ENCODE measurements around the gene TNFAIP3. TPM values are rescaled to one million over a fixed set of nuclear protein-coding genes. Genes with fewer than 3 reads are reported as not detected.

The TNFAIP3 gene
- total and polyA plus RNA-seq, 2 experiments from 2014 or later: 73.4 to 141 TPM

GRCh38 chr6:137880746-137881521, 13.9 kb downstream of the TNFAIP3 start:
- no peak for DNase-seq (ENCODE audit: low spot score)
- Histone ChIP-seq H3K4me1 (ENCODE audit: insufficient read depth) (no peaks in the 10 kb centered on the region), H3K4me3 (no peak overlapping the region), H3K4me2 (no peak overlapping the region), H3K9me3 (ENCODE audit: low read depth) (no peaks in the 10 kb centered on the region), H3K79me2 (peaks cover 3% of the 10 kb centered on the region), H3K9me2 (replicated peaks; ENCODE audit: insufficient read depth) (no peaks in the 10 kb centered on the region), H3K27me3 (no peaks in the 10 kb centered on the region), H3K36me3 (replicated peaks; ENCODE audit: insufficient read depth, low read depth) (no peaks in the 10 kb centered on the region), H2AFZ (no peak overlapping the region), H3K27ac (no peak overlapping the region), H4K20me1 (ENCODE audit: insufficient read depth, poor library complexity, severe bottlenecking) (no peaks in the 10 kb centered on the region)
- TF ChIP-seq, protein P1, sequence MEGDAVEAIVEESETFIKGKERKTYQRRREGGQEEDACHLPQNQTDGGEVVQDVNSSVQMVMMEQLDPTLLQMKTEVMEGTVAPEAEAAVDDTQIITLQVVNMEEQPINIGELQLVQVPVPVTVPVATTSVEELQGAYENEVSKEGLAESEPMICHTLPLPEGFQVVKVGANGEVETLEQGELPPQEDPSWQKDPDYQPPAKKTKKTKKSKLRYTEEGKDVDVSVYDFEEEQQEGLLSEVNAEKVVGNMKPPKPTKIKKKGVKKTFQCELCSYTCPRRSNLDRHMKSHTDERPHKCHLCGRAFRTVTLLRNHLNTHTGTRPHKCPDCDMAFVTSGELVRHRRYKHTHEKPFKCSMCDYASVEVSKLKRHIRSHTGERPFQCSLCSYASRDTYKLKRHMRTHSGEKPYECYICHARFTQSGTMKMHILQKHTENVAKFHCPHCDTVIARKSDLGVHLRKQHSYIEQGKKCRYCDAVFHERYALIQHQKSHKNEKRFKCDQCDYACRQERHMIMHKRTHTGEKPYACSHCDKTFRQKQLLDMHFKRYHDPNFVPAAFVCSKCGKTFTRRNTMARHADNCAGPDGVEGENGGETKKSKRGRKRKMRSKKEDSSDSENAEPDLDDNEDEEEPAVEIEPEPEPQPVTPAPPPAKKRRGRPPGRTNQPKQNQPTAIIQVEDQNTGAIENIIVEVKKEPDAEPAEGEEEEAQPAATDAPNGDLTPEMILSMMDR (IDR thresholded peaks at IDR 0.05; ENCODE audit: poor library complexity): no peak
- TF ChIP-seq EZH2 (IDR thresholded peaks at IDR 0.05; ENCODE audit: borderline replicate concordance): no peak
- no peak for TF ChIP-seq EZH2phosphoT487 (IDR thresholded peaks at IDR 0.05; ENCODE audit: low read depth, severe bottlenecking, unreplicated experiment)
- 91% methylated on average over 21 of the region's 21 CpGs for WGBS (ENCODE audit: low lambda C conversion rate, missing lambda C conversion rate)

- Histone ChIP-seq H3K27ac (no peak overlapping the region), H3K4me1 (ENCODE audit: insufficient read depth) (no peaks in the 10 kb centered on the region), H3K79me2 (peaks cover 1% of the 10 kb centered on the region), H3K27me3 (no peaks in the 10 kb centered on the region), H3K4me2 (no peak overlapping the region), H3K9me3 (ENCODE audit: low read depth) (no peaks in the 10 kb centered on the region), H3K36me3 (replicated peaks; ENCODE audit: insufficient read depth, low read depth) (no peaks in the 10 kb centered on the region), H3K9me2 (replicated peaks; ENCODE audit: insufficient read depth) (no peaks in the 10 kb centered on the region), H2AFZ (no peak overlapping the region), H4K20me1 (ENCODE audit: insufficient read depth, poor library complexity, severe bottlenecking) (no peaks in the 10 kb centered on the region), H3K4me3 (no peak overlapping the region)
- 93% methylated on average over 8 of the region's 9 CpGs for WGBS (ENCODE audit: low lambda C conversion rate, missing lambda C conversion rate)
- no peak for DNase-seq (ENCODE audit: low spot score)
- TF ChIP-seq, protein P1 (IDR thresholded peaks at IDR 0.05; ENCODE audit: poor library complexity): no peak
- TF ChIP-seq EZH2 (IDR thresholded peaks at IDR 0.05; ENCODE audit: borderline replicate concordance): no peak
Observed at GRCh38 chr6:137881522-137881886, 14.4 kb downstream of the TNFAIP3 start.

- WGBS (ENCODE audit: low lambda C conversion rate, missing lambda C conversion rate): 93% methylated on average over 2 of the region's 2 CpGs
- TF ChIP-seq EZH2phosphoT487 (IDR thresholded peaks at IDR 0.05; ENCODE audit: low read depth, severe bottlenecking, unreplicated experiment) (no peak), EZH2 (IDR thresholded peaks at IDR 0.05; ENCODE audit: borderline replicate concordance) (no peak)
- TF ChIP-seq, protein P1 (IDR thresholded peaks at IDR 0.05; ENCODE audit: poor library complexity): no peak
- DNase-seq (ENCODE audit: low spot score): no peak
- Histone ChIP-seq H3K4me2 (no peak overlapping the region), H2AFZ (no peak overlapping the region), H4K20me1 (ENCODE audit: insufficient read depth, poor library complexity, severe bottlenecking) (no peaks in the 10 kb centered on the region), H3K36me3 (replicated peaks; ENCODE audit: insufficient read depth, low read depth) (no peaks in the 10 kb centered on the region), H3K27ac (no peak overlapping the region), H3K79me2 (no peaks in the 10 kb centered on the region), H3K9me2 (replicated peaks; ENCODE audit: insufficient read depth) (no peaks in the 10 kb centered on the region), H3K4me1 (ENCODE audit: insufficient read depth) (no peaks in the 10 kb centered on the region), H3K4me3 (no peak overlapping the region), H3K27me3 (no peaks in the 10 kb centered on the region), H3K9me3 (ENCODE audit: low read depth) (no peaks in the 10 kb centered on the region)
Observed at GRCh38 chr6:137882225-137882961, 15.3 kb downstream of the TNFAIP3 start.

All from hepatocyte (in vitro differentiated cells).